GM23338 (cell line): ENCODE data around the gene MED1. TPM values are rescaled to one million over a fixed set of nuclear protein-coding genes. Genes with fewer than 3 reads are reported as not detected.

Experiments
- CREB1 ChIP-seq: fragments of 250-450 bp; sonication (Bioruptor Pico); IDR thresholded peaks from 2 replicates; pipeline ENCODE4 v1.5.0; 2020; ENCODE audit warnings: low read depth, mild to moderate bottlenecking, moderate library complexity
- CTCF ChIP-seq, 2 experiments: fragments of 200-600 bp in 1 of 2; sonication (generic) in 1 of 2; conservative IDR thresholded peaks; 2 replicates each; pipeline versions ENCODE4 v1.5.1 to v1.6.1; 2016 to 2017; ENCODE audit warnings: antibody characterized with exemption in 2 of 2, low read depth in 2 of 2, mild to moderate bottlenecking in 2 of 2, moderate library complexity in 1 of 2
- EZH2 ChIP-seq: fragments of 200-600 bp; sonication (generic); IDR thresholded peaks from one replicate; pipeline ENCODE4 v1.8.0; 2017; ENCODE audit warnings: antibody characterized with exemption, mild to moderate bottlenecking, low read depth; ENCODE audit not compliant: unreplicated experiment
- EZH2phosphoT487 ChIP-seq: fragments of 200-600 bp; sonication (generic); IDR thresholded peaks from one replicate; pipeline ENCODE4 v1.8.1; 2018; ENCODE audit warnings: antibody characterized with exemption; ENCODE audit not compliant: unreplicated experiment
- JUNB ChIP-seq: IDR thresholded peaks from one replicate; pipeline ENCODE4 v1.6.1; 2016; ENCODE audit warnings: antibody characterized with exemption; ENCODE audit not compliant: unreplicated experiment
- NANOG ChIP-seq: IDR thresholded peaks from 2 replicates; pipeline ENCODE4 v1.6.1; 2016; ENCODE audit warnings: antibody characterized with exemption, borderline replicate concordance
- POLR2AphosphoS5 ChIP-seq: IDR thresholded peaks from 2 replicates; pipeline ENCODE4 v1.6.1; 2016; ENCODE audit warnings: antibody characterized with exemption, low read depth
- REST ChIP-seq: IDR thresholded peaks from one replicate; pipeline ENCODE4 v1.6.1; 2018; ENCODE audit warnings: antibody characterized with exemption; ENCODE audit not compliant: unreplicated experiment
- STAT1 ChIP-seq: IDR thresholded peaks from one replicate; pipeline ENCODE4 v1.6.1; 2016; ENCODE audit warnings: antibody characterized with exemption; ENCODE audit not compliant: unreplicated experiment
- ZNF114 ChIP-seq: fragments of 250-450 bp; sonication (Bioruptor Pico); IDR thresholded peaks from 2 replicates; pipeline ENCODE4 v1.5.0; 2020; ENCODE audit warnings: mild to moderate bottlenecking, moderate library complexity
- ZNF331 ChIP-seq: fragments of 250-450 bp; sonication (Bioruptor Pico); IDR thresholded peaks from 2 replicates; pipeline ENCODE4 v1.5.0; 2020; ENCODE audit warnings: low read depth, mild to moderate bottlenecking, moderate library complexity
- ZNF462 ChIP-seq: fragments of 250-450 bp; sonication (Bioruptor Pico); IDR thresholded peaks from 2 replicates; pipeline ENCODE4 v1.5.0; 2020; ENCODE audit warnings: mild to moderate bottlenecking, moderate library complexity
- polyA plus RNA-seq: library from polyadenylated mRNA; unstranded; fragments of >200 nt; fragmentation: Nextera tagmentation; extraction: Ambion mirVana; gene quantifications from 2 replicates; pipeline ENCODE4 v1.2.1, GENCODE V29; 2016
- total RNA-seq: library from RNA; depleted of rRNA; stranded (reverse); fragments of >200 nt; shearing (Covaris generic); gene quantifications from 2 replicates; pipeline ENCODE4 v1.2.3, GENCODE V29; 2014

The MED1 gene
- total and polyA plus RNA-seq, 2 experiments from 2014 or later, result 19.0 to 42.3 TPM

DNA sequence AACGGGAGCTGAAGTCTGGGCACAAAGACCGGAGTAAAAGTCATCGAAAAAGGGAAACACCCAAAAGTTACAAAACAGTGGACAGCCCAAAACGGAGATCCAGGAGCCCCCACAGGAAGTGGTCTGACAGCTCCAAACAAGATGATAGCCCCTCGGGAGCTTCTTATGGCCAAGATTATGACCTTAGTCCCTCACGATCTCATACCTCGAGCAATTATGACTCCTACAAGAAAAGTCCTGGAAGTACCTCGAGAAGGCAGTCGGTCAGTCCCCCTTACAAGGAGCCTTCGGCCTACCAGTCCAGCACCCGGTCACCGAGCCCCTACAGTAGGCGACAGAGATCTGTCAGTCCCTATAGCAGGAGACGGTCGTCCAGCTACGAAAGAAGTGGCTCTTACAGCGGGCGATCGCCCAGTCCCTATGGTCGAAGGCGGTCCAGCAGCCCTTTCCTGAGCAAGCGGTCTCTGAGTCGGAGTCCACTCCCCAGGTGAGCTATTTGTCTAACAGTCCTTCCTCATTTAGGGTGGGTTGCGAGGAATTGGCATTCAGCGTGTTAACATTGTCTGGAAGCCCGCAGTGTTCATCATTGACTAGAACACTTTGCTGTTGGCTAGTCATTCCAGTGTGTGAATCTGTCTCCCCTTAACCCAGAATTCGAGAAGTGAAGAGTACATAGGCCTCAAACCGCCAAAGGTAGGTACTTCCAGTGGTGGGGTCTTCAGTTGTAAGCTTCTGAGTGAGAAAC, 11.7 kb upstream of the MED1 start (continued):
- TF ChIP-seq ZNF462 (CRISPR knock-in tag), result no peak
- no peak for TF ChIP-seq NANOG
- no peak for TF ChIP-seq REST
- no peak for TF ChIP-seq CTCF (conservative IDR thresholded peaks at IDR 0.05; ENCODE audit: low read depth in 2 of 2)
- TF ChIP-seq POLR2AphosphoS5, result no peak
- no peak for TF ChIP-seq ZNF114 (CRISPR knock-in tag)
- no peak for TF ChIP-seq EZH2phosphoT487
- no peak for TF ChIP-seq JUNB
- TF ChIP-seq ZNF331 (CRISPR knock-in tag), result no peak
- TF ChIP-seq CREB1 (CRISPR knock-in tag), result no peak
- TF ChIP-seq STAT1, result no peak
- no peak for TF ChIP-seq EZH2
